B cell (primary cell): Measurements from ENCODE around the gene CHAF1B. TPM values are rescaled to one million over a fixed set of nuclear protein-coding genes. Genes with fewer than 3 reads are reported as not detected.
"Not testable (repeated sequence)": the region's sequence is repeated elsewhere in the genome, so short reads cannot be mapped to it uniquely, and the experiment has no call there.

Experiments used
- ATAC-seq: fragments of 200-7000 bp; cut with Tn5 transposase; one replicate; pipeline ENCODE4 v1.10.0; 2021; ENCODE audit warnings: low read depth, mild to moderate bottlenecking, moderate number of reproducible peaks, moderate library complexity
- CTCF ChIA-PET: fragments of 350-600 bp; sonication (Branson Sonifier 250); formaldehyde crosslinking; loops from one replicate; lab custom pipeline; 2021; ENCODE audit warnings: antibody characterized with exemption, inconsistent platforms; lab: Charles Lee
- POLR2A ChIA-PET: fragments of 350-600 bp; sonication (Branson Sonifier 250); formaldehyde crosslinking; loops from one replicate; lab custom pipeline; 2021; ENCODE audit warnings: antibody characterized with exemption; lab: Charles Lee
- DNase-seq: peaks from one replicate; pipeline ENCODE4 v3.0.0; 2013
- H2AFZ ChIP-seq: 2 replicates; pipeline ENCODE4 v1.6.1; 2012; ENCODE audit warnings: mild to moderate bottlenecking, low read depth, low read length; ENCODE audit not compliant: insufficient read depth, poor library complexity, severe bottlenecking
- H3K27ac ChIP-seq, 2 donors: 1 replicate in 1 of 2; 2 replicates in 1 of 2; pipeline ENCODE4 v1.5.1; 2012 to 2013; ENCODE audit warnings: low read length in 2 of 2, mild to moderate bottlenecking in 2 of 2, moderate library complexity in 1 of 2
- H3K27me3 ChIP-seq, 4 experiments: fragments of 200-600 bp in 1 of 4; sonication (generic) in 1 of 4; replicated peaks in 1 of 4; 1 replicate in 2 of 4; 2 replicates in 2 of 4; pipeline versions ENCODE4 v1.6.1 to v1.7.0; 2013 to 2016; ENCODE audit warnings: low read length in 3 of 4, mild to moderate bottlenecking in 2 of 4, mixed read lengths in 1 of 4, moderate library complexity in 1 of 4; ENCODE audit not compliant: insufficient read depth in 4 of 4, control insufficient read depth in 3 of 4; ENCODE audit errors: control extremely low read depth in 1 of 4
- H3K36me3 ChIP-seq, 2 experiments: replicated peaks in 1 of 2; 1 replicate in 1 of 2; 2 replicates in 1 of 2; pipeline versions ENCODE4 v1.6.1 to v1.7.1; 2013; ENCODE audit warnings: low read length in 1 of 2; ENCODE audit not compliant: insufficient read depth in 2 of 2, control insufficient read depth in 1 of 2; ENCODE audit errors: control extremely low read depth in 1 of 2, extremely low read depth in 1 of 2
- H3K4me1 ChIP-seq, 2 donors: fragments of 200-600 bp in 1 of 2; sonication (generic) in 1 of 2; 1 replicate in 1 of 2; 2 replicates in 1 of 2; pipeline versions ENCODE4 v1.5.1 to v1.6.1; 2013 to 2017; ENCODE audit warnings: low read length in 2 of 2; ENCODE audit not compliant: control insufficient read depth in 2 of 2, insufficient read depth in 2 of 2
- H3K4me2 ChIP-seq: replicated peaks from 2 replicates; pipeline ENCODE3; 2012; ENCODE audit warnings: mild to moderate bottlenecking, low read depth, low read length; ENCODE audit not compliant: poor library complexity, severe bottlenecking
- H3K4me3 ChIP-seq, 5 experiments: fragments of 200-600 bp in 1 of 5; sonication (generic) in 1 of 5; 1 replicate in 3 of 5; 2 replicates in 2 of 5; pipeline versions ENCODE4 v1.5.1 to v1.7.0; 2011 to 2016; ENCODE audit warnings: low read length in 4 of 5, mild to moderate bottlenecking in 4 of 5, low read depth in 2 of 5, control low read depth in 1 of 5, moderate library complexity in 1 of 5; ENCODE audit not compliant: insufficient read depth in 1 of 5; ENCODE audit errors: control extremely low read depth in 1 of 5, extremely low read depth in 1 of 5
- H3K79me2 ChIP-seq: fragments of 200-600 bp; sonication (generic); one replicate; pipeline ENCODE4 v1.6.0; 2016; ENCODE audit warnings: low read length; ENCODE audit not compliant: control insufficient read depth, insufficient read depth
- H3K9ac ChIP-seq: fragments of 200-600 bp; sonication (generic); 2 replicates; pipeline ENCODE4 v1.6.1; 2017; ENCODE audit warnings: mild to moderate bottlenecking, low read length, moderate library complexity
- H3K9me3 ChIP-seq, 3 donors: one replicate each; pipeline versions ENCODE4 v1.6.1 to v1.7.1; 2013; ENCODE audit warnings: low read length in 2 of 3; ENCODE audit not compliant: control insufficient read depth in 2 of 3, insufficient read depth in 1 of 3; ENCODE audit errors: control extremely low read depth in 1 of 3
- H4K20me1 ChIP-seq: 2 replicates; pipeline ENCODE4 v1.6.0; 2012; ENCODE audit warnings: mild to moderate bottlenecking, low read length; ENCODE audit not compliant: insufficient read depth, control insufficient read depth, poor library complexity, severe bottlenecking
- H3K27ac Mint-ChIP-seq: one replicate; pipeline ENCODE4 v1.8.0; 2021; ENCODE audit warnings: mixed read lengths
- H3K27me3 Mint-ChIP-seq: one replicate; pipeline ENCODE4 v1.8.0; 2021; ENCODE audit warnings: mixed read lengths
- H3K4me1 Mint-ChIP-seq: one replicate; pipeline ENCODE4 v1.8.0; 2021; ENCODE audit warnings: mixed read lengths
- H3K4me3 Mint-ChIP-seq: one replicate; pipeline ENCODE4 v1.8.0; 2021; ENCODE audit warnings: mixed read lengths
- H3K9me3 Mint-ChIP-seq: one replicate; pipeline ENCODE4 v1.8.0; 2022; ENCODE audit warnings: mixed read lengths; ENCODE audit not compliant: insufficient read depth
- EZH2 ChIP-seq: IDR thresholded peaks from 2 replicates; pipeline ENCODE4 v1.6.1; 2012; ENCODE audit warnings: borderline replicate concordance, low read depth, mild to moderate bottlenecking, moderate library complexity, low read length; ENCODE audit not compliant: insufficient read depth, poor library complexity, severe bottlenecking
- WGBS: methylation state at CpG from one replicate; pipeline ENCODE4 v1.1.5; 2013; ENCODE audit warnings: missing lambda C conversion rate; ENCODE audit not compliant: insufficient coverage; 5-methylcytosine and 5-hydroxymethylcytosine counted together
- intact Hi-C: fragments of 100-400 bp; cut with micrococcal nuclease; formaldehyde crosslinking; loops from one replicate; pipeline ENCODE4 v1.10.0; 2022
- polyA plus RNA-seq: library from polyadenylated mRNA; depleted of rRNA; stranded (reverse); fragments of >200 nt; gene quantifications from 2 replicates; pipeline ENCODE4 v1.2.3, GENCODE V29; 2012
- total RNA-seq, 2 donors: library from RNA; stranded (reverse); fragments of 120-200 nt in 1 of 2; gene quantifications; 1 replicate in 1 of 2; 2 replicates in 1 of 2; pipeline versions ENCODE4 v1.2.3 to v1.2.4, GENCODE V29; 2013 to 2022
- TF ChIP-seq, protein P1 (sequence below): fragments of 200-600 bp; IDR thresholded peaks from one replicate; pipeline ENCODE4 v1.8.0; 2022; ENCODE audit warnings: antibody characterized with exemption, mild to moderate bottlenecking

CHAF1B gene
- total and polyA plus RNA-seq, 2 donors (not counting 1 experiment from before 2014, with no cell fraction given), result 1.1 to 1.9 TPM

DNA sequence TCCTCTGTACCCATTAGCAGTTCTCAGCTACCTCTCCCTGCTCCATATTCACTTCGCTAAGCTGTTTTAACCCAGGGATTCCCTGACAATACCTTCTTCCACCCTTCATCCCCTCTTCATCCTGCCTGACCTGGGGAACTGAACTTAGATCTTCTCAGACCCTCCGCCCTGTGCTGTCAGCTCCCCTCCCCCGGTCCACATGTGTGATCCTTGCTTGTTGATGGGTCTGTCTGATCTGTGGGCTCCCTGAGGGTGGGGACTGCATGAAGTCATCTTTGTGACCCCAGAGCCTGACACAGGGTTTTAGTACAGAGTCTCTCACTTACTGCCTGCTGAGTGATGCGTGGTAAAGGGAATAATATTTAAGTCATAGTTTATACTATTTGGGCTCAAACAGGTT lies 11.8 kb downstream of the CHAF1B start:
- TF ChIP-seq EZH2, result no peak
- TF ChIP-seq, protein P1, sequence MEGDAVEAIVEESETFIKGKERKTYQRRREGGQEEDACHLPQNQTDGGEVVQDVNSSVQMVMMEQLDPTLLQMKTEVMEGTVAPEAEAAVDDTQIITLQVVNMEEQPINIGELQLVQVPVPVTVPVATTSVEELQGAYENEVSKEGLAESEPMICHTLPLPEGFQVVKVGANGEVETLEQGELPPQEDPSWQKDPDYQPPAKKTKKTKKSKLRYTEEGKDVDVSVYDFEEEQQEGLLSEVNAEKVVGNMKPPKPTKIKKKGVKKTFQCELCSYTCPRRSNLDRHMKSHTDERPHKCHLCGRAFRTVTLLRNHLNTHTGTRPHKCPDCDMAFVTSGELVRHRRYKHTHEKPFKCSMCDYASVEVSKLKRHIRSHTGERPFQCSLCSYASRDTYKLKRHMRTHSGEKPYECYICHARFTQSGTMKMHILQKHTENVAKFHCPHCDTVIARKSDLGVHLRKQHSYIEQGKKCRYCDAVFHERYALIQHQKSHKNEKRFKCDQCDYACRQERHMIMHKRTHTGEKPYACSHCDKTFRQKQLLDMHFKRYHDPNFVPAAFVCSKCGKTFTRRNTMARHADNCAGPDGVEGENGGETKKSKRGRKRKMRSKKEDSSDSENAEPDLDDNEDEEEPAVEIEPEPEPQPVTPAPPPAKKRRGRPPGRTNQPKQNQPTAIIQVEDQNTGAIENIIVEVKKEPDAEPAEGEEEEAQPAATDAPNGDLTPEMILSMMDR, result no peak
- ATAC-seq (no peak), DNase-seq (no peak)
- WGBS, result 91% methylated on average over 4 of the region's 4 CpGs
- no peak overlapping the region for H3K4me2 ChIP-seq
- H3K27me3 ChIP-seq, result no peaks in the 10 kb centered on the region
- no peak overlapping the region for H3K9ac ChIP-seq
- POLR2A ChIA-PET, result no interaction called here
- H3K27ac ChIP-seq, result no peak overlapping the region
- H3K4me1 Mint-ChIP-seq, result no peaks in the 10 kb centered on the region
- intact Hi-C loops, result no loop called here
- no peaks in the 10 kb centered on the region for H3K9me3 Mint-ChIP-seq
- no peak overlapping the region for H3K4me3 ChIP-seq
- no peaks in the 10 kb centered on the region for H3K4me1 ChIP-seq
- H4K20me1 ChIP-seq, result no peaks in the 10 kb centered on the region
- no peaks in the 10 kb centered on the region for H3K79me2 ChIP-seq
- no peaks in the 10 kb centered on the region for H3K36me3 ChIP-seq
- no peak overlapping the region for H2AFZ ChIP-seq
- no peaks in the 10 kb centered on the region for H3K27me3 Mint-ChIP-seq
- peaks cover 0 to 12% (median 0%) of the 10 kb centered on the region in 3 donors for H3K9me3 ChIP-seq
- no peak overlapping the region for H3K4me3 Mint-ChIP-seq
- no peak overlapping the region for H3K27ac Mint-ChIP-seq
- CTCF ChIA-PET, result no interaction called here

DNA sequence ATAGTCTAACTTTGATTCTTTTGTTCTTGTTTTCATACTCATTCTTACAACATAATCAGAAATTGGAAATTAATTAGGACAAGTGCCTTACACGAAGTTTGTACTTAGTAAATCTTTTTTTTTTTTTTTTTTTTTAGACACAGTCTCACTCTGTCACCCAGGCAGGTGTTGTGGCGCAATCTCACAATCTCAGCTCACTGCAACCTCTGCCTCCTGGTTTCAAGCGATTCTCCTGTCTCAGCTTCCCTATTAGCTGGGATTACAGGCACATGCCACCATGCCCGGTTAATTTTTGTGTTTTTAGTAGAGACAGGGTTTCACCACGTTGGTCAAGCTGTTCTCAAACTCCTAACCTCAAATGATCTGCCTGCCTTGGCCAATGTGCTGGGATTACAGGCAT lies 12.4 kb downstream of the CHAF1B start:
- H3K27ac Mint-ChIP-seq, result no peak overlapping the region
- H3K4me1 Mint-ChIP-seq, result no peaks in the 10 kb centered on the region
- no peaks in the 10 kb centered on the region for H3K79me2 ChIP-seq
- H3K9me3 Mint-ChIP-seq, result no peaks in the 10 kb centered on the region
- H3K9me3 ChIP-seq, result peaks cover 0 to 10% (median 0%) of the 10 kb centered on the region in 3 donors
- H3K4me1 ChIP-seq, result no peaks in the 10 kb centered on the region
- no peaks in the 10 kb centered on the region for H3K36me3 ChIP-seq
- intact Hi-C loops, result no loop called here
- CTCF ChIA-PET, result no interaction called here
- no peaks in the 10 kb centered on the region for H4K20me1 ChIP-seq
- no peak overlapping the region for H3K4me3 Mint-ChIP-seq
- no peak overlapping the region for H2AFZ ChIP-seq
- no CpG with 5 or more reads among the region's 5 CpGs for WGBS
- no peak for DNase-seq
- ATAC-seq, result no peak
- no peak overlapping the region for H3K9ac ChIP-seq
- TF ChIP-seq EZH2, result no peak
- TF ChIP-seq, protein P1, result no peak
- H3K27ac ChIP-seq, result no peak overlapping the region
- POLR2A ChIA-PET, result no interaction called here
- no peaks in the 10 kb centered on the region for H3K27me3 Mint-ChIP-seq
- H3K27me3 ChIP-seq, result no peaks in the 10 kb centered on the region
- no peak overlapping the region for H3K4me3 ChIP-seq
- H3K4me2 ChIP-seq, result no peak overlapping the region

DNA sequence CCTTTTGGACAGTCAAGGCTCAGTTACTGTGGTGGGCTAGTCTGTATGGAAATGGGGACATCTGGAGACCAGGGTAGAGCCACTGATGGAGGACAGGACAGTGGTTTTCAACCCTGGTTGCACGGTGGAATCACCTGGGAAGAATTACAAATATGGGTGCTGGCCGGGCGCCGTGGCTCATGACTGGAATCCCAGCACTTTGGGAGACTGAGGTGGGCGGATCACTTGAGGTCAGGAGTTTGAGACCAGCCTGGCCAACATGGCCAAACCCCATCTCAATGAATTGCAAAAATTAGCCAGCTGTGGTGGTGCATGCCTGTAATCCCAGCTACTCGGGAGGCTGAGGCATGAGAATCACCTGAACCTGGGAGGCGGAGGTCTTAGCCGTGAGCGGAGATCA lies 14.5 kb downstream of the CHAF1B start:
- not testable (repeated sequence) for DNase-seq

More for the DNA sequence above, 14.5 kb downstream of the CHAF1B start:
- H3K9me3 Mint-ChIP-seq, H3K4me1 Mint-ChIP-seq, H3K36me3 ChIP-seq, POLR2A ChIA-PET, H3K4me3 Mint-ChIP-seq, H2AFZ ChIP-seq, ATAC-seq, H3K4me3 ChIP-seq, H3K27me3 ChIP-seq, H3K4me1 ChIP-seq, intact Hi-C loops, H3K4me2 ChIP-seq, H3K27ac Mint-ChIP-seq, H3K9me3 ChIP-seq, H3K9ac ChIP-seq, H3K79me2 ChIP-seq, H4K20me1 ChIP-seq, H3K27me3 Mint-ChIP-seq, H3K27ac ChIP-seq: not testable (repeated sequence)
- CTCF ChIA-PET, result interaction anchor here (1.0 kb wide), 1 partner anchor 25 kb away, joined by 3 read pairs; no protein-coding TSS in a partner anchor
- WGBS, result 98% methylated on average over 9 of the region's 9 CpGs
